Measurements from ENCODE around the gene CELF1.
"Not testable (repeated sequence)": the region's sequence is repeated elsewhere in the genome, so short reads cannot be mapped to it uniquely, and the experiment has no call there.

The CELF1 gene

GRCh38 chr11:47539681-47540039 is 13.3 kb downstream of the CELF1 start:
- DNase-seq = no peak
- H3K27ac Mint-ChIP-seq = no peak overlapping the region
- peaks cover 47% of the 10 kb centered on the region for H3K4me1 Mint-ChIP-seq
- no peaks in the 10 kb centered on the region for H3K9me3 Mint-ChIP-seq
- H3K4me3 Mint-ChIP-seq = no peak overlapping the region
- CTCF ChIA-PET = interaction anchor here (1.6 kb wide), 1 partner anchor 14 kb away, joined by 5 read pairs; no protein-coding TSS in a partner anchor
- H3K27me3 Mint-ChIP-seq = no peaks in the 10 kb centered on the region
- H3K36me3 Mint-ChIP-seq = peaks cover 25% of the 10 kb centered on the region

- Mint-ChIP-seq H3K27me3 (no peaks in the 10 kb centered on the region), H3K9me3 (no peaks in the 10 kb centered on the region), H3K4me3 (no peak overlapping the region), H3K27ac (no peak overlapping the region), H3K36me3 (peaks cover 25% of the 10 kb centered on the region), H3K4me1 (peaks cover 43% of the 10 kb centered on the region)
- CTCF ChIA-PET = interaction anchor here (0.7 to 1.7 kb wide), 4 partner anchors 13 to 15 kb away, joined by 3 to 5 read pairs (median 4); partner anchors contain the start of gene CELF1
- DNase-seq = no peak
These were observed 14.0 kb downstream of the CELF1 start for GRCh38 chr11:47538741-47539565.

GRCh38 chr11:47536915-47537314 is 16.0 kb downstream of the CELF1 start:
- Mint-ChIP-seq H3K4me1 (peaks cover 35% of the 10 kb centered on the region), H3K36me3 (peaks cover 25% of the 10 kb centered on the region), H3K27ac (no peak overlapping the region), H3K27me3 (no peaks in the 10 kb centered on the region), H3K4me3 (no peak overlapping the region), H3K9me3 (no peaks in the 10 kb centered on the region)
- CTCF ChIA-PET = interaction anchor here (1.1 to 1.7 kb wide), 3 partner anchors 8 to 28 kb away, joined by 3 to 5 read pairs (median 3); partner anchors contain the start of gene CELF1
- DNase-seq = no peak

- Mint-ChIP-seq H3K4me1 (peaks cover 18% of the 10 kb centered on the region), H3K36me3 (peaks cover 14% of the 10 kb centered on the region), H3K4me3 (no peak overlapping the region), H3K9me3 (no peaks in the 10 kb centered on the region), H3K27me3 (no peaks in the 10 kb centered on the region), H3K27ac (no peak overlapping the region)
- no peak for DNase-seq
- CTCF ChIA-PET = interaction anchor here (0.6 kb wide), 1 partner anchor 321 kb away, joined by 4 read pairs; no protein-coding TSS in a partner anchor
These were observed 18.2 kb downstream of the CELF1 start for GRCh38 chr11:47534704-47535251.

- CTCF ChIA-PET = interaction anchor here (0.6 kb wide), 1 partner anchor 18 kb away, joined by 4 read pairs; no protein-coding TSS in a partner anchor
- Mint-ChIP-seq H3K4me3 (no peak overlapping the region), H3K9me3 (no peaks in the 10 kb centered on the region), H3K4me1 (peaks cover 10% of the 10 kb centered on the region), H3K36me3 (peaks cover 11% of the 10 kb centered on the region), H3K27ac (no peak overlapping the region), H3K27me3 (no peaks in the 10 kb centered on the region)
- DNase-seq = no peak
These were observed 19.2 kb downstream of the CELF1 start for GRCh38 chr11:47533690-47534151.

- DNase-seq = no peak
- CTCF ChIA-PET = no interaction called here
- Mint-ChIP-seq H3K27ac (no peak overlapping the region), H3K27me3 (no peaks in the 10 kb centered on the region), H3K4me3 (no peak overlapping the region), H3K4me1 (peaks cover 9% of the 10 kb centered on the region), H3K36me3 (peaks cover 7% of the 10 kb centered on the region), H3K9me3 (no peaks in the 10 kb centered on the region)
These were observed 20.2 kb downstream of the CELF1 start for GRCh38 chr11:47532597-47533213.

GRCh38 chr11:47531666-47532065 is 21.3 kb downstream of the CELF1 start:
- Mint-ChIP-seq H3K27ac (no peak overlapping the region), H3K4me3 (no peak overlapping the region), H3K36me3 (peaks cover 6% of the 10 kb centered on the region), H3K27me3 (no peaks in the 10 kb centered on the region), H3K4me1 (peaks cover 9% of the 10 kb centered on the region), H3K9me3 (no peaks in the 10 kb centered on the region)
- CTCF ChIA-PET = interaction anchor here (0.7 to 1.1 kb wide), 2 partner anchors 20 to 27 kb away, joined by 3 read pairs; no protein-coding TSS in a partner anchor
- no peak for DNase-seq

- not testable (repeated sequence) for DNase-seq, H3K27me3 Mint-ChIP-seq, H3K9me3 Mint-ChIP-seq, H3K36me3 Mint-ChIP-seq, H3K4me3 Mint-ChIP-seq, H3K27ac Mint-ChIP-seq
- CTCF ChIA-PET = interaction anchor here (1.1 kb wide), 1 partner anchor 21 kb away, joined by 3 read pairs; no protein-coding TSS in a partner anchor
- H3K4me1 Mint-ChIP-seq = peaks cover 13% of the 10 kb centered on the region
These were observed 22.2 kb downstream of the CELF1 start for GRCh38 chr11:47530721-47531120.

GRCh38 chr11:47529951-47530350 is 23.0 kb downstream of the CELF1 start:
- Mint-ChIP-seq H3K36me3 (peaks cover 11% of the 10 kb centered on the region), H3K4me1 (peaks cover 17% of the 10 kb centered on the region), H3K9me3 (no peaks in the 10 kb centered on the region), H3K4me3 (no peak overlapping the region), H3K27me3 (no peaks in the 10 kb centered on the region), H3K27ac (no peak overlapping the region)
- CTCF ChIA-PET = no interaction called here
- no peak for DNase-seq

- no peak for DNase-seq
- peaks cover 9% of the 10 kb centered on the region for H3K36me3 Mint-ChIP-seq
- H3K9me3 Mint-ChIP-seq = no peaks in the 10 kb centered on the region
- CTCF ChIA-PET = interaction anchor here (1.2 kb wide), 1 partner anchor 25 kb away, joined by 3 read pairs; no protein-coding TSS in a partner anchor
- H3K27ac Mint-ChIP-seq = no peak overlapping the region
- peaks cover 36% of the 10 kb centered on the region for H3K4me1 Mint-ChIP-seq
- no peak overlapping the region for H3K4me3 Mint-ChIP-seq
- H3K27me3 Mint-ChIP-seq = no peaks in the 10 kb centered on the region
These were observed 25.7 kb downstream of the CELF1 start for GRCh38 chr11:47527186-47527585.

- CTCF ChIA-PET = interaction anchor here (1.2 kb wide), 1 partner anchor 26 kb away, joined by 3 read pairs; no protein-coding TSS in a partner anchor
- peaks cover 41% of the 10 kb centered on the region for H3K4me1 Mint-ChIP-seq
- H3K4me3 Mint-ChIP-seq, H3K27me3 Mint-ChIP-seq, H3K9me3 Mint-ChIP-seq, H3K27ac Mint-ChIP-seq, H3K36me3 Mint-ChIP-seq, DNase-seq: not testable (repeated sequence)
These were observed 26.9 kb downstream of the CELF1 start for GRCh38 chr11:47526032-47526431.

GRCh38 chr11:47524291-47524874 is 28.5 kb downstream of the CELF1 start:
- peak; percentile 25 for DNase-seq
- peaks cover 46% of the 10 kb centered on the region for H3K4me1 Mint-ChIP-seq
- CTCF ChIA-PET = interaction anchor here (1.0 kb wide), 1 partner anchor 20 kb away, joined by 4 read pairs; no protein-coding TSS in a partner anchor

GRCh38 chr11:47523490-47524225 is 29.3 kb downstream of the CELF1 start:
- no peaks in the 10 kb centered on the region for H3K27me3 Mint-ChIP-seq
- H3K4me3 Mint-ChIP-seq = no peak overlapping the region
- CTCF ChIA-PET = no interaction called here
- peaks cover 14% of the 10 kb centered on the region for H3K36me3 Mint-ChIP-seq
- H3K9me3 Mint-ChIP-seq = no peaks in the 10 kb centered on the region
- H3K27ac Mint-ChIP-seq = peak overlapping the region; percentile 84
- DNase-seq = peak; percentile 39
- H3K4me1 Mint-ChIP-seq = peaks cover 52% of the 10 kb centered on the region

More at GRCh38 chr11:47524291-47524874, 28.5 kb downstream of the CELF1 start:
- Mint-ChIP-seq H3K9me3 (no peaks in the 10 kb centered on the region), H3K27me3 (no peaks in the 10 kb centered on the region), H3K27ac (peak overlapping the region; percentile 84), H3K36me3 (peaks cover 14% of the 10 kb centered on the region), H3K4me3 (peak overlapping the region; percentile 9)
